Stomach smooth muscle (tissue), 2 donors: ENCODE data around the gene CAMKV.
A peak's percentile ranks its signal among the peaks of the same experiment; 100 is the strongest.

Experiments used
- H3K27ac ChIP-seq: one replicate; pipeline ENCODE4 v1.7.0; 2013; ENCODE audit warnings: mild to moderate bottlenecking, low read length, inconsistent platforms
- H3K27me3 ChIP-seq, 2 donors: one replicate each; pipeline ENCODE4 v1.7.0; 2013; ENCODE audit warnings: low read length in 2 of 2; ENCODE audit not compliant: insufficient read depth in 2 of 2, control insufficient read depth in 1 of 2
- H3K36me3 ChIP-seq, 2 donors: one replicate each; pipeline ENCODE4 v1.7.0; 2013; ENCODE audit warnings: low read length in 2 of 2; ENCODE audit not compliant: control insufficient read depth in 2 of 2, insufficient read depth in 2 of 2
- H3K4me1 ChIP-seq: one replicate; pipeline ENCODE4 v1.7.0; 2013; ENCODE audit warnings: low read length; ENCODE audit not compliant: control insufficient read depth, insufficient read depth
- H3K4me3 ChIP-seq, 2 donors: one replicate each; pipeline ENCODE4 v1.7.0; 2013; ENCODE audit warnings: low read length in 2 of 2
- H3K9ac ChIP-seq, 2 donors: one replicate each; pipeline ENCODE4 v1.7.0; 2013; ENCODE audit warnings: low read length in 2 of 2, mild to moderate bottlenecking in 1 of 2
- H3K9me3 ChIP-seq, 2 donors: one replicate each; pipeline ENCODE4 v1.7.0; 2013; ENCODE audit warnings: low read length in 2 of 2; ENCODE audit not compliant: control insufficient read depth in 2 of 2
- donor health status: healthy.
- donor health status: Pancreatic carcinoma.

CAMKV gene

GRCh38 chr3:49889296-49889695 lies 19.6 kb upstream of the CAMKV start:
- no peaks in the 10 kb centered on the region for H3K36me3 ChIP-seq
- H3K4me1 ChIP-seq: no peaks in the 10 kb centered on the region
- H3K9ac ChIP-seq: no peak overlapping the region
- no peak overlapping the region for H3K27ac ChIP-seq
- no peak overlapping the region for H3K4me3 ChIP-seq
- H3K9me3 ChIP-seq: no peaks in the 10 kb centered on the region
- H3K27me3 ChIP-seq: no peaks in the 10 kb centered on the region

- Histone ChIP-seq H3K27me3 (no peaks in the 10 kb centered on the region), H3K27ac (no peak overlapping the region), H3K9ac (no peak overlapping the region), H3K36me3 (no peaks in the 10 kb centered on the region), H3K4me3 (no peak overlapping the region), H3K4me1 (peaks cover 8% of the 10 kb centered on the region), H3K9me3 (no peaks in the 10 kb centered on the region)
Observed at GRCh38 chr3:49886922-49887265, 17.2 kb upstream of the CAMKV start.

GRCh38 chr3:49883998-49884397 lies 14.3 kb upstream of the CAMKV start:
- Histone ChIP-seq H3K4me3 (no peak overlapping the region), H3K9ac (no peak overlapping the region), H3K4me1 (peaks cover 18% of the 10 kb centered on the region), H3K36me3 (no peaks in the 10 kb centered on the region), H3K9me3 (no peaks in the 10 kb centered on the region), H3K27ac (no peak overlapping the region), H3K27me3 (no peaks in the 10 kb centered on the region)

GRCh38 chr3:49882166-49882565 lies 12.5 kb upstream of the CAMKV start:
- Histone ChIP-seq H3K27me3 (no peaks in the 10 kb centered on the region), H3K9me3 (no peaks in the 10 kb centered on the region), H3K27ac (peak overlapping the region; percentile 31), H3K4me3 (peak overlapping the region; percentile 32 to 44), H3K4me1 (peaks cover 18% of the 10 kb centered on the region), H3K9ac (no peak overlapping the region), H3K36me3 (no peaks in the 10 kb centered on the region)

GRCh38 chr3:49880581-49881315 lies 11.0 kb upstream of the CAMKV start:
- no peak overlapping the region for H3K9ac ChIP-seq
- H3K27ac ChIP-seq: no peak overlapping the region
- no peaks in the 10 kb centered on the region for H3K36me3 ChIP-seq
- H3K4me1 ChIP-seq: peaks cover 18% of the 10 kb centered on the region
- no peaks in the 10 kb centered on the region for H3K27me3 ChIP-seq
- H3K9me3 ChIP-seq: no peaks in the 10 kb centered on the region
- no peak overlapping the region for H3K4me3 ChIP-seq

GRCh38 chr3:49879721-49880120 lies 10.0 kb upstream of the CAMKV start:
- no peak overlapping the region for H3K4me3 ChIP-seq
- peaks cover 18% of the 10 kb centered on the region for H3K4me1 ChIP-seq
- H3K9ac ChIP-seq: no peak overlapping the region
- no peaks in the 10 kb centered on the region for H3K9me3 ChIP-seq
- no peaks in the 10 kb centered on the region for H3K27me3 ChIP-seq
- no peaks in the 10 kb centered on the region for H3K36me3 ChIP-seq
- H3K27ac ChIP-seq: no peak overlapping the region

- Histone ChIP-seq H3K4me1 (peaks cover 18% of the 10 kb centered on the region), H3K4me3 (no peak overlapping the region), H3K27ac (no peak overlapping the region), H3K27me3 (no peaks in the 10 kb centered on the region), H3K9me3 (no peaks in the 10 kb centered on the region), H3K36me3 (no peaks in the 10 kb centered on the region), H3K9ac (no peak overlapping the region)
Observed at GRCh38 chr3:49878686-49879085, 9.0 kb upstream of the CAMKV start.

- H3K9ac ChIP-seq: no peak overlapping the region
- H3K4me3 ChIP-seq: no peak overlapping the region
- no peak overlapping the region for H3K27ac ChIP-seq
- peaks cover 18% of the 10 kb centered on the region for H3K4me1 ChIP-seq
- H3K9me3 ChIP-seq: no peaks in the 10 kb centered on the region
- H3K27me3 ChIP-seq: no peaks in the 10 kb centered on the region
- H3K36me3 ChIP-seq: no peaks in the 10 kb centered on the region
Observed at GRCh38 chr3:49877716-49878115, 8.0 kb upstream of the CAMKV start.

- peaks cover 7% of the 10 kb centered on the region for H3K4me1 ChIP-seq
- no peak overlapping the region for H3K4me3 ChIP-seq
- peaks cover 2 to 3% of the 10 kb centered on the region in 2 donors for H3K27me3 ChIP-seq
- no peak overlapping the region for H3K9ac ChIP-seq
- no peak overlapping the region for H3K27ac ChIP-seq
- no peaks in the 10 kb centered on the region for H3K36me3 ChIP-seq
- H3K9me3 ChIP-seq: no peaks in the 10 kb centered on the region
Observed at GRCh38 chr3:49876567-49876966, 6.9 kb upstream of the CAMKV start.

- no peak overlapping the region for H3K27ac ChIP-seq
- peaks cover 10% of the 10 kb centered on the region for H3K4me1 ChIP-seq
- peaks cover 22 to 31% of the 10 kb centered on the region in 2 donors for H3K27me3 ChIP-seq
- no peak overlapping the region for H3K4me3 ChIP-seq
- no peak overlapping the region for H3K9ac ChIP-seq
- H3K9me3 ChIP-seq: no peaks in the 10 kb centered on the region
- H3K36me3 ChIP-seq: no peaks in the 10 kb centered on the region
Observed at GRCh38 chr3:49873623-49874022, 3.9 kb upstream of the CAMKV start.

- Histone ChIP-seq H3K4me3 (no peak overlapping the region), H3K9ac (no peak overlapping the region), H3K9me3 (no peaks in the 10 kb centered on the region), H3K27me3 (peaks cover 30 to 39% of the 10 kb centered on the region in 2 donors), H3K4me1 (peaks cover 10% of the 10 kb centered on the region), H3K27ac (no peak overlapping the region), H3K36me3 (no peaks in the 10 kb centered on the region)
Observed at GRCh38 chr3:49872801-49873281, 3.1 kb upstream of the CAMKV start.
